H1 (cell line): ENCODE results near the gene BAZ2B.

Experiments used
- CTCF ChIP-seq, 3 experiments: IDR thresholded peaks; 1 replicate in 2 of 3; 2 replicates in 1 of 3; pipeline versions ENCODE4 v1.5.1 to v1.6.1; 2011; ENCODE audit warnings: low read length in 3 of 3, mild to moderate bottlenecking in 3 of 3, inconsistent platforms in 2 of 3, low read depth in 1 of 3, moderate library complexity in 1 of 3; ENCODE audit not compliant: insufficient read depth in 1 of 3; ENCODE audit errors: control extremely low read depth in 1 of 3
- EZH2 ChIP-seq: fragments of 200-600 bp; sonication (generic); IDR thresholded peaks from 2 replicates; pipeline ENCODE4 v1.7.1; 2012; ENCODE audit warnings: low read depth, mild to moderate bottlenecking, moderate library complexity, low read length, inconsistent platforms; ENCODE audit not compliant: severe bottlenecking
- JUN ChIP-seq: IDR thresholded peaks from 2 replicates; pipeline ENCODE4 v1.6.1; 2011; ENCODE audit warnings: low read depth, mild to moderate bottlenecking, improper control_type of control experiment, low read length
- JUND ChIP-seq: IDR thresholded peaks from 2 replicates; pipeline ENCODE4 v1.6.1; 2011; ENCODE audit warnings: mild to moderate bottlenecking, improper control_type of control experiment, low read length
- KDM1A ChIP-seq: fragments of 200-600, 300-600 bp; sonication (generic); IDR thresholded peaks from 2 replicates; pipeline ENCODE4 v1.7.1; 2016; ENCODE audit warnings: mild to moderate bottlenecking, low read length, borderline replicate concordance
- MAX ChIP-seq: IDR thresholded peaks from 2 replicates; pipeline ENCODE4 v1.6.1; 2012; ENCODE audit warnings: inconsistent platforms
- POLR2A ChIP-seq, 2 experiments: IDR thresholded peaks; 1 replicate in 1 of 2; 2 replicates in 1 of 2; pipeline ENCODE4 v1.6.1; 2011; ENCODE audit warnings: low read depth in 2 of 2, low read length in 2 of 2, mild to moderate bottlenecking in 2 of 2; ENCODE audit errors: control extremely low read depth in 1 of 2
- POLR2AphosphoS5 ChIP-seq: IDR thresholded peaks from 2 replicates; pipeline ENCODE4 v1.6.1; 2011; ENCODE audit warnings: low read depth, low read length
- SIRT6 ChIP-seq: IDR thresholded peaks from one replicate; pipeline ENCODE4 v1.7.1; 2012; ENCODE audit warnings: low read length, inconsistent platforms
- TAF1 ChIP-seq: IDR thresholded peaks from 2 replicates; pipeline ENCODE4 v1.6.1; 2011; ENCODE audit warnings: mild to moderate bottlenecking, low read depth, low read length
- USF2 ChIP-seq: IDR thresholded peaks from 2 replicates; pipeline ENCODE4 v1.6.1; 2011; ENCODE audit warnings: low read length, improper control_type of control experiment

- no peak for TF ChIP-seq JUN
- no peak for TF ChIP-seq TAF1
- TF ChIP-seq SIRT6 = no peak
- TF ChIP-seq USF2 = no peak
- no peak for TF ChIP-seq POLR2AphosphoS5
- TF ChIP-seq JUND = no peak
- TF ChIP-seq CTCF (IDR thresholded peaks at IDR 0.05; ENCODE audit: control extremely low read depth in 1 of 3, insufficient read depth in 1 of 3, low read depth in 1 of 3, low read length in 3 of 3) = no peak
- TF ChIP-seq POLR2A (IDR thresholded peaks at IDR 0.05; ENCODE audit: control extremely low read depth in 1 of 2, low read depth in 2 of 2, low read length in 2 of 2) = no peak
- TF ChIP-seq KDM1A = no peak
- no peak for TF ChIP-seq MAX
- TF ChIP-seq EZH2 = no peak
Observed at GRCh38 chr2:159651884-159652283, 35.5 kb upstream of the BAZ2B start.
